GM18499 (cell line): ENCODE data around the gene IL19.
"Not testable (repeated sequence)": the region's sequence is repeated elsewhere in the genome, so short reads cannot be mapped to it uniquely, and the experiment has no call there.

Experiments
- ATAC-seq: cut with Tn5 transposase; IDR thresholded peaks from one replicate; pipeline ENCODE4 v1.9.1; 2021; ENCODE audit warnings: moderate number of reproducible peaks; ENCODE audit not compliant: insufficient read depth, unreplicated experiment

The IL19 gene

DNA sequence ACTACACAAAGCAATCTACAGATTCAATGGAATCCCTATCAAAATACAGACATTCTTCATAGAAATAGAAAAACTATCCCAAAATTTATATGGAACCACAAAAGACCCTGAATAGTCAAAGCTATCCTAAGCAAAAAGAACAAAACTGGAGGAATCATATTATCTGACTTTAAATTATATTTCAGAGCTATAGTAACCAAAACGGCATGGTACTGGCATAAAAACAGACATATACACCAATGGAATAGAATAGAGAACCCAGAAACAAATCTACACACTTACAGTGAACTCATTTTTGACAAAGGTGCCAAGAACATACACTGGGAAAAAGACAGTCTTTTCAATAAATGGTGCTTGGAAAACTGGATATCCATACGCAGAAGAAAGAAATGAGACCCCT, 82.1 kb downstream of the IL19 start:
- ATAC-seq, result not testable (repeated sequence)

GRCh38 chr1:206853696-206854095, 83.1 kb downstream of the IL19 start:
- ATAC-seq, result not testable (repeated sequence)

DNA sequence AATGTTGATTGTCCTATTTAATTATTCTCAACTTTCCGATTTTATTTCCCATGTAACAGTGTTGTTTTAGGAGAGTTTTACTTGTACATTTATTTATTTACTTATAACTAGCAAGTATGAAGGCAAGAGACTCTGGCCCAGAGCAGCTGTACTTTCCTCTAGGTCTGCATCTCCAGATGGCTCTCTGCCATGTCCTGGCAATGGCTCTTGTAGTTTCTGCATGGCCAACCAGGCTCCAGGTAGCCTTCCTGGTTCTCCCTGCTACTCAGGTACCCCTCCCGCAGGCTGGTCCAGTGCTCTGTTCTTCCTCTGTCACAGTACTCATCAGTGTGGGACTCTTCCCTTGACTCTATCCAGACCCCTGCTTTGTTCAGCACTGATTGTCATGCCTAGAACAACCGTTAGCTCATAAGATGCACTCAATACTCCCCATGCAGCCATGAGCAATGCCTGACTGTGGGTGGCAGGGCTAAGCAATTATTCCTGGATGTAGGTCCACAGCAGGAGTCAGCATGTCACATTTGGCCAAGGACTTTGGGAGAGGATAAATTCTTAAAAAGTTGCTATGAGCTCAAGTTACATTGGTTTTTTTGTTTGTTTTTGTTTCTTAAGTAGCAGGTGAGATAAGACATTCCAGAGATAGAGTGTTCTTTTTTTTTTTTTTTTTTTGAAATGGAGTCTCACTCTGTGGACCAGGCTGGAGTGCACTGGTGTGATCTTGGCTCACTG, 84.0 kb downstream of the IL19 start:
- no peak for ATAC-seq

DNA sequence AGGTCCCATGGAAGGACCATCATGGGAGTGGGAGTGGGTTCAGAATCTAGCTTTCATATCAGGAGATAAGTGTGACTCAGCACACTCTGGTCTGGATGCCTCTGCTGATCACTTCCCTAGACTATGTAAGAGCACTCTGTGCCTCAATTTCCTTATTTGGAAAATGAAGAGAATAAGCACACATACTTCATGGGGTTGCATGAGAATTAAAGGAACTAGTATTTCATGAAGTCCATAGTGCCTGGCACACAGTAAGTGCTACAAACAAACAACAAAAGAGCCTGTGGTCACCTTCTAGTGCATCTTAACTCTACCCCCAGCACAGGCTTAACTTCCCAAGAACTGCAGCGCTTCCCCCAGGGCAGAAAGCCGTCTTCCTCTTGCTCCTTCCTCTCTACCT, 85.3 kb downstream of the IL19 start:
- no peak for ATAC-seq

- no peak for ATAC-seq
Measured at GRCh38 chr1:206856674-206857464, 86.3 kb downstream of the IL19 start.

DNA sequence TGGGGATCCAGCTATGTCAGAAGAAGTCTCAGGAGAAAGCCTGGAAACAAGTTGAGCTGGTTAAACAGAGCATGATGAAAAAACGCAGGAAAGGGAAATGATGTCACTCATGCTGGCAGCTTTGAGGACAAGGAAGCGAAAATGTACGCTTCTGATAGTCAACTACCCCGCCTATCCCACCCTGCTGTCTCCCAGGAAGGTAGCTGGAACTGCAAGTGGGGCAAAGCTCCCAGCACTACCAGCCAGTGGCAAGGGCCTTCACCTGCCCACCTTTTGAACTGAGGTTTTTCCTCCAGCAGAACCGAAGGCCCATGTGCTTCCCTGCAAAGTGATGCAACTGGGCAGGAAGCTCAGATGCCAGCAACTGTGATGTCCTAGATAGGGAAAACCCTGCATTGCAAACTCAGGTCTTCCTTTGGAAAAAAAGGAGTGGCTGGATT, 88.5 kb downstream of the IL19 start:
- ATAC-seq, result no peak

GRCh38 chr1:206860165-206860564, 89.6 kb downstream of the IL19 start:
- no peak for ATAC-seq

DNA sequence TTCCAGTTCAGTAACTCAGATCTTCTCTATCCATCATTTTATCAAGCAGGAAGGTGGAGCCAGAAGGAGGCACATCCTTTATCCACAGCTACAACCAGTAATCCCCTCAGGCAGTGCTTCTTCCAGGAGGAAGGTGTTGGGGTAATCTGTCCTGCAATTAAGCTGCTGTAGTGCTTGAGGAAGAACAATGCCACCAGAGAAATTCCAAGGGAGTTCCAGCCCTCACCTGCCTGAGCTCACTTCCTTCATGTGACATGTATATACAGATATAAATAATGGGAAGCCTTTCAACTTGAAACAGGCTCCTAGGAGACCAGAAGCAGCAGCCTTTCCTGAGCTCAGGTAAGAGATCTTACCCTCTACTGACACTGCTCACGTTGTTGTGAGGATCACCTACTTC, 92.7 kb downstream of the IL19 start:
- no peak for ATAC-seq

GRCh38 chr1:206864939-206865671, 94.5 kb downstream of the IL19 start, which contains the start of gene IL20:
Gene IL20, plus strand, starts transcription at chr1:206865623. Its CDS starts 230 bp downstream, at chr1:206865853.
- no peak for ATAC-seq

- no peak for ATAC-seq
Measured at GRCh38 chr1:206866062-206866461, 95.5 kb downstream of the IL19 start.

DNA sequence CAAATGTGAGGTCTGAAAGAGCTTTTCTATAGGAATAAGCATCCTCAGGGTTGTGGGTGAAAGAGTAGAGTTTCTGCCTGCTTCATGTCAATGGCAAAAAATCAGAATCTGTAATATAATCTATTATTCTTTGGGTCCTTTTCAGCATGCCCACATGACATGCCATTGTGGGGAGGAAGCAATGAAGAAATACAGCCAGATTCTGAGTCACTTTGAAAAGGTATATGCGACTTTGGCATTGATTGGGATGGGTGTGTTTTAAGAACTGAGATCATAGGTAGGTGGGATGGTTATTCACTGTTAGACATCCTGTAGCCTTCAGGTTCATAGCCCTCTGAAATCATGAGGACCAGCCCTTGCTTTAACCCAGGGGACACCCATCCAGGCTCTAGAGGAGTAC, 96.7 kb downstream of the IL19 start:
- no peak for ATAC-seq

GRCh38 chr1:206867716-206868115, 97.1 kb downstream of the IL19 start:
- ATAC-seq, result no peak

DNA sequence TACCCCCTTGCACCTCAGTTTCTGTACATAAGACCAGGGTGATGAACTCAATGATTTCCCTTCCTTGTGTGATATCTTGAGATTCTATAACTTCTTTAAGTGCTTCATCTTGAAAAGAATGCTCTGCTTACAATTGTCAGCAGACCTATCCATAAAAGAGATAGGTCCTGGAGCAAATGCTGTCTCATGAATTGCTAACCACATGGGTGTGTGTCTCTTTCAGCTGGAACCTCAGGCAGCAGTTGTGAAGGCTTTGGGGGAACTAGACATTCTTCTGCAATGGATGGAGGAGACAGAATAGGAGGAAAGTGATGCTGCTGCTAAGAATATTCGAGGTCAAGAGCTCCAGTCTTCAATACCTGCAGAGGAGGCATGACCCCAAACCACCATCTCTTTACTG, 97.7 kb downstream of the IL19 start:
- no peak for ATAC-seq

- ATAC-seq, result no peak
Measured at GRCh38 chr1:206872139-206872538, 101.6 kb downstream of the IL19 start.

DNA sequence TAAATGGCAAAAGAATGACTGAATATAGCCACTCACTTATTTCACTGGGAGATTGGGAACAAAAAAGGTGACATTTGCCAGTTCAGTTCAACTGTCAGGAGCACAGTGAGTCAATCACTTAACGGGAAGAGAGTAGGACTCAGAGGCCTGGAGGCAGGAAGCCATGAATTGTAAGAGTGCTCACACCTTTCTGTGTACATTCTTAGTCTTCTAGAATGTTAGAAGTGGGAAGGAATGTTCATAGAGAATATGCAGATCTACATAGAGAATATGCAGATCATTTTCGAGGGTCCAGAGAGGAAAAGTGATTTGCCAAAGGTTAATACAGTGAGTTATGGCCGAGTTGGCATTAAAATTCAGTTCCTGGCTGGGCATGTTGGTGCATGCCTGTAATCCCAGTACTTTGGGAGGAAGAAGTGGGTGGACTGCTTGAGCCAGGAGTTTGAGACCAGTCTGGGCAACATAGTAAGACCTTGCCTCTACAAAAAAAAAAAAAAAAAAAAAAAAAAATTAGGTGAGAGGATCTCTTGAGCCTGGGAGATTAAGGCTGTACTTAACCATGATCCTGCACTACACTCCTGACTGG, 103.1 kb downstream of the IL19 start:
- no peak for ATAC-seq

DNA sequence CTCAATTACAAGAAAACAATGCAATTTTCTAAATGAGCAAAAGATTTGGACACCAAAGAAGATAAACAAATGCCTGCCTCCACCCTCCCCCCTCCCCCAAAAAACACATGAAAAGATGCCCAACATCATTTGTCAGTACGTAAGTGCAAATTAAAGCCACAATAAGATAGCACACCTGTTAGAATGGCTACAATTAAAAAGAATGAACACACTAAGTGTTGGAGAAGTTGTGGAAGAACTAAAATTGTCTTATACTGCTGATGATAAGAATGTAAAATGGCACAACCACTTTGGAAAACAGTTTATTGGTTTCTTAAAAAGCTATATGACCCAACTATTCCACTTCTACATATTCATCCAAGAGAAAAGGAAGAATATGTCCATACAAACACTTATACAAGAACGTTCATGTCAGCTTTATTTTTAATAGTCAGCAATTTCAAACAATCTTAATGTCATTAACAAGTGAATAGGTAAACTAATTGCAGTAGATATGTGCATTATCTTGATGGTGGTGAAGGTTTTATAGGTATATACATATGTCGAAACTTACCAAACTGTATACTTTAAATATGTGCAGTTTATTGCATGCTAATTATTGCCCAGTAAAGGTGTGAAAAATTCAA, 105.3 kb downstream of the IL19 start:
- ATAC-seq, result no peak

DNA sequence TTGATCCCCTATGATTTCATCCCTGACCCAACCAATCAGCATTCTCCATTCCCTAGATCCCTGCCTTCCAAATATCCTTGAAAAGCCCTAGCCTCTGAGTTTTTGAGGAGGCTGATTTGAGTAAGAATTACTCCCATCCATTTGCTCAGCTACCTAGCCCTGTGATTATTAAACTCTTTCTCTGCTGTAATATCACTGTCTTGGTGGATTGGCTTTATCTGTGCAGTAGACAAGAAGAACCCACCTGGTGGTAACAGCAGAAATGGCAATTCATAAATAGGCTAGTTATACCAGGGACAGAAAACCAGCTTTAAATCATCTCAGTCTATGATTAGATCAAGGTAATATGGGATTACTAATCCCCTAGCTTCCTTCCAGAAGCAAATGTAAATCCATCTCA, 107.9 kb downstream of the IL19 start:
- ATAC-seq, result no peak

- ATAC-seq, result no peak
Measured at GRCh38 chr1:206880314-206880713, 109.7 kb downstream of the IL19 start.

DNA sequence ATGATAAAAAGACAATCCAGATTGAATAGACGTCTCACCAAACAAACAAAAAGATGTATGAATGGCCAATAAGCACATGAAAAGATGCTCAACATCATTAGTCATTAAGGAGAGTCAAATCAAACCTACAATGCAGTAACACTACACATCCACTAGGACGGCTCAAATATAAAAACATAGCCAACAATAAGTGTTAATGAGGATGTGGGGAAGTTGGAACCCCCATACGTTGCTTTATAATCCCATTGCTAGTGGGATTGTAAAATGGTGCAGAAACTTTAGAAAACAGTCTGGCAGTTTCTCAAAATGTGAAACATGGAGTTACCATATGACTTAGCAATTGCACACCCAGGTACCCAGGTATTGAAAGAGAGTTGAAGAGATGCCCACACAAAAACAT, 112.0 kb downstream of the IL19 start:
- no peak for ATAC-seq

DNA sequence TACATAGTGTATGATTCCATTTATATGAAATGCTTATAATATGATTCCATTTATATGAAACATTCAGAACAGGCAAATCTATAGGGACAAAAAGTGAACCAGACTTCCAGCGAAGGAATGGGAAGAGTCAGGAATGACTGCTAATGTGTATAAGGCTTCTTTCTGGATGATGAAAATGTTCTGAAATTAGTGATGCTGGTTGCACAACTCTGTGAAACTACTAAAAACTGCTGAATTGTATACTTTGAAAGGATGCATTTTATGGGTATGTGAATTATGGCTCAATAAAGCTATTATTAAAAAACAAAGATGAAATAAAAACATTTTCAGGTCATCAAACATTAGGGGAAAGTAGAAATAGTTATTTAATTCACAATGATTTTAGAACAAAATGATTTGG, 112.6 kb downstream of the IL19 start:
- no peak for ATAC-seq
